ENCODE data around the gene AKAP7. TPM values are rescaled to one million over a fixed set of nuclear protein-coding genes. Genes with fewer than 3 reads are reported as not detected.

The AKAP7 gene
- polyA plus RNA-seq, 1 donor from 2014 or later: 1.6 TPM

DNA sequence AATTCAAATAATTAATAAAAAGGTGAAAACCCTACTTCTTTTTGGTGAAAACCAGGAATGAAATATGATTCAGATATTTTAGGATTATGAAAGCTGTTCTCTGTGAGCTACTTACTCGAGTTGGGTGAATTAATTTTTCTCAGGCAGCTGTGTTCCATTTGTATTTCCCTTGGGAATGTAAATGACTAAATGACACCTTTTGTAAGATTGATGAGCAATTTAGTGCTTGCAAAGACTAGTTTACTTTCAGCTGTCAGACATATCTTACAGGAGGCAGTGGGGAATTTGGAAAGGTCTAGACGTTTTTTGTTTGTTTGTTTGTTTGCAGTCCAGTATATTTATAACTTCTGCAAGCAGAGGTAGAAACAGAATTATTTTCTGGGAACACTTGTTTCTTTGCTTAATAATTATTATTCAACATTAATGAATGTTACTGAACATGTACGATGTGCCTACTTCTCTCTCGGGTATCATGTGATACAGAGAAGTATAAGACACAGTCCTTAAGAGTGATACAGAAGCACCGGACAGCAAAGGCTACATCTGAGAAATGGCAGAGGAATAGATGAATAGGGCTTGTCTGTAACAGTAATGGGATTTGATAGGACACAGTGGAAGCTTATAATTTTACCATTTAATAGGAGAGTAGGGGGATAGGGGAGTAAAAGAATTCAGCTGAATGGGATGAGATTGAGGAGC is 91.3 kb downstream of the AKAP7 start:
- no peaks in the 10 kb centered on the region for H3K9me2 ChIP-seq (ENCODE audit: insufficient read depth, low read length)
- H3K27me3 ChIP-seq (ENCODE audit: insufficient read depth, low read depth, low read length): no peaks in the 10 kb centered on the region
- TF ChIP-seq MXI1 (conservative IDR thresholded peaks at IDR 0.05; ENCODE audit: poor library complexity, severe bottlenecking) (no peak), SMC3 (conservative IDR thresholded peaks at IDR 0.05; ENCODE audit: poor library complexity) (no peak), EZH2 (IDR thresholded peaks at IDR 0.05; ENCODE audit: borderline replicate concordance, insufficient read depth, low read length, poor library complexity, severe bottlenecking) (no peak), EP300 (conservative IDR thresholded peaks at IDR 0.05; ENCODE audit: poor library complexity, severe bottlenecking) (peak; percentile 86), POLR2AphosphoS5 (IDR thresholded peaks at IDR 0.05) (peak; percentile 80)
- TF ChIP-seq, protein P1, sequence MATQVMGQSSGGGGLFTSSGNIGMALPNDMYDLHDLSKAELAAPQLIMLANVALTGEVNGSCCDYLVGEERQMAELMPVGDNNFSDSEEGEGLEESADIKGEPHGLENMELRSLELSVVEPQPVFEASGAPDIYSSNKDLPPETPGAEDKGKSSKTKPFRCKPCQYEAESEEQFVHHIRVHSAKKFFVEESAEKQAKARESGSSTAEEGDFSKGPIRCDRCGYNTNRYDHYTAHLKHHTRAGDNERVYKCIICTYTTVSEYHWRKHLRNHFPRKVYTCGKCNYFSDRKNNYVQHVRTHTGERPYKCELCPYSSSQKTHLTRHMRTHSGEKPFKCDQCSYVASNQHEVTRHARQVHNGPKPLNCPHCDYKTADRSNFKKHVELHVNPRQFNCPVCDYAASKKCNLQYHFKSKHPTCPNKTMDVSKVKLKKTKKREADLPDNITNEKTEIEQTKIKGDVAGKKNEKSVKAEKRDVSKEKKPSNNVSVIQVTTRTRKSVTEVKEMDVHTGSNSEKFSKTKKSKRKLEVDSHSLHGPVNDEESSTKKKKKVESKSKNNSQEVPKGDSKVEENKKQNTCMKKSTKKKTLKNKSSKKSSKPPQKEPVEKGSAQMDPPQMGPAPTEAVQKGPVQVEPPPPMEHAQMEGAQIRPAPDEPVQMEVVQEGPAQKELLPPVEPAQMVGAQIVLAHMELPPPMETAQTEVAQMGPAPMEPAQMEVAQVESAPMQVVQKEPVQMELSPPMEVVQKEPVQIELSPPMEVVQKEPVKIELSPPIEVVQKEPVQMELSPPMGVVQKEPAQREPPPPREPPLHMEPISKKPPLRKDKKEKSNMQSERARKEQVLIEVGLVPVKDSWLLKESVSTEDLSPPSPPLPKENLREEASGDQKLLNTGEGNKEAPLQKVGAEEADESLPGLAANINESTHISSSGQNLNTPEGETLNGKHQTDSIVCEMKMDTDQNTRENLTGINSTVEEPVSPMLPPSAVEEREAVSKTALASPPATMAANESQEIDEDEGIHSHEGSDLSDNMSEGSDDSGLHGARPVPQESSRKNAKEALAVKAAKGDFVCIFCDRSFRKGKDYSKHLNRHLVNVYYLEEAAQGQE (IDR thresholded peaks at IDR 0.05; ENCODE audit: borderline replicate concordance): peak; percentile 20
- H3K9ac ChIP-seq (ENCODE audit: low read length): no peak overlapping the region
- peak overlapping the region; percentile 38 for H3K4me3 ChIP-seq (ENCODE audit: low read length)
- no peak overlapping the region for H2AFZ ChIP-seq (ENCODE audit: low read depth, low read length)
- H3F3A ChIP-seq (ENCODE audit: insufficient read depth, low read length, poor library complexity, severe bottlenecking): no peaks in the 10 kb centered on the region
- H3K79me2 ChIP-seq (replicated peaks; ENCODE audit: insufficient read depth, low read length): no peaks in the 10 kb centered on the region
- H4K20me1 ChIP-seq (ENCODE audit: insufficient read depth): no peaks in the 10 kb centered on the region
- H3K36me3 ChIP-seq (ENCODE audit: insufficient read depth, low read length): no peaks in the 10 kb centered on the region
- peak overlapping the region; percentile 32 for H3K4me2 ChIP-seq (ENCODE audit: low read length)
- H3K9me3 ChIP-seq (ENCODE audit: low read length): no peaks in the 10 kb centered on the region
- peak overlapping the region; percentile 48 for H3K27ac ChIP-seq (ENCODE audit: low read length)

DNA sequence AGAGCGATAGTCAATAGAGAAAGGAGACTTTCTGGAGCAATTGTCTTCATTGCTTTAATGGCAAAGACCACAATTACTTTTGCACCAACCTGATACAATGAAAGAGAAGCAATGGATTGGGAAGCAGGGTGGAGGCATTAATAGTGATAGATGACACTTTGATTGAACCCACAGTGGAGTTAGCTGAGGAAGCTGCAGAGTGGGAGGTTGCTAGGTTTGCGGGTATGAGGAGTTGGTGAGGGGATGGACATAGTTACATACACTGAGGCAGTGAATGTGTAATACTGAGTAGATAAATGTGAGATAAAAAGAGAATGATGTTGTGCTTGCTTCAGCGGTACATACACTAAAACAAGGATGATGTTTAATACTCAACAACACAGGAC is 91.9 kb downstream of the AKAP7 start:
- peak overlapping the region; percentile 12 for H3K27ac ChIP-seq (ENCODE audit: low read length)
- no peak overlapping the region for H3K9ac ChIP-seq (ENCODE audit: low read length)
- no peaks in the 10 kb centered on the region for H3K36me3 ChIP-seq (ENCODE audit: insufficient read depth, low read length)
- no peak overlapping the region for H2AFZ ChIP-seq (ENCODE audit: low read depth, low read length)
- no peaks in the 10 kb centered on the region for H3K9me2 ChIP-seq (ENCODE audit: insufficient read depth, low read length)
- TF ChIP-seq EZH2 (IDR thresholded peaks at IDR 0.05; ENCODE audit: borderline replicate concordance, insufficient read depth, low read length, poor library complexity, severe bottlenecking) (no peak), RAD21 (conservative IDR thresholded peaks at IDR 0.05) (no peak), POLR2AphosphoS5 (IDR thresholded peaks at IDR 0.05) (no peak), MXI1 (conservative IDR thresholded peaks at IDR 0.05; ENCODE audit: poor library complexity, severe bottlenecking) (no peak), SMC3 (conservative IDR thresholded peaks at IDR 0.05; ENCODE audit: poor library complexity) (no peak), TAF1 (IDR thresholded peaks at IDR 0.05; ENCODE audit: low read depth) (no peak), EP300 (conservative IDR thresholded peaks at IDR 0.05; ENCODE audit: poor library complexity, severe bottlenecking) (no peak)
- TF ChIP-seq, protein P1 (IDR thresholded peaks at IDR 0.05; ENCODE audit: borderline replicate concordance): no peak
- TF ChIP-seq, protein P2, sequence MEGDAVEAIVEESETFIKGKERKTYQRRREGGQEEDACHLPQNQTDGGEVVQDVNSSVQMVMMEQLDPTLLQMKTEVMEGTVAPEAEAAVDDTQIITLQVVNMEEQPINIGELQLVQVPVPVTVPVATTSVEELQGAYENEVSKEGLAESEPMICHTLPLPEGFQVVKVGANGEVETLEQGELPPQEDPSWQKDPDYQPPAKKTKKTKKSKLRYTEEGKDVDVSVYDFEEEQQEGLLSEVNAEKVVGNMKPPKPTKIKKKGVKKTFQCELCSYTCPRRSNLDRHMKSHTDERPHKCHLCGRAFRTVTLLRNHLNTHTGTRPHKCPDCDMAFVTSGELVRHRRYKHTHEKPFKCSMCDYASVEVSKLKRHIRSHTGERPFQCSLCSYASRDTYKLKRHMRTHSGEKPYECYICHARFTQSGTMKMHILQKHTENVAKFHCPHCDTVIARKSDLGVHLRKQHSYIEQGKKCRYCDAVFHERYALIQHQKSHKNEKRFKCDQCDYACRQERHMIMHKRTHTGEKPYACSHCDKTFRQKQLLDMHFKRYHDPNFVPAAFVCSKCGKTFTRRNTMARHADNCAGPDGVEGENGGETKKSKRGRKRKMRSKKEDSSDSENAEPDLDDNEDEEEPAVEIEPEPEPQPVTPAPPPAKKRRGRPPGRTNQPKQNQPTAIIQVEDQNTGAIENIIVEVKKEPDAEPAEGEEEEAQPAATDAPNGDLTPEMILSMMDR (IDR thresholded peaks at IDR 0.05; ENCODE audit: poor library complexity, severe bottlenecking): no peak
- peak overlapping the region; percentile 32 for H3K4me2 ChIP-seq (ENCODE audit: low read length)
- H3F3A ChIP-seq (ENCODE audit: insufficient read depth, low read length, poor library complexity, severe bottlenecking): no peaks in the 10 kb centered on the region
- H4K20me1 ChIP-seq (ENCODE audit: insufficient read depth): no peaks in the 10 kb centered on the region
- H3K9me3 ChIP-seq (ENCODE audit: low read length): no peaks in the 10 kb centered on the region
- H3K4me3 ChIP-seq (ENCODE audit: low read length): peak overlapping the region; percentile 16
- H3K79me2 ChIP-seq (replicated peaks; ENCODE audit: insufficient read depth, low read length): no peaks in the 10 kb centered on the region
- H3K27me3 ChIP-seq (ENCODE audit: insufficient read depth, low read depth, low read length): no peaks in the 10 kb centered on the region

All from neural cell (in vitro differentiated cells).